GM21423 (cell line): ENCODE results near the gene TMEM131.
"Not testable (repeated sequence)": the region's sequence is repeated elsewhere in the genome, so short reads cannot be mapped to it uniquely, and the experiment has no call there.

Source experiments
- ATAC-seq: cut with Tn5 transposase; IDR thresholded peaks from one replicate; pipeline ENCODE4 v1.9.1; 2021; ENCODE audit warnings: mild to moderate bottlenecking, moderate library complexity; ENCODE audit not compliant: unreplicated experiment

The TMEM131 gene

GRCh38 chr2:97826266-97826847 lies 169.4 kb downstream of the TMEM131 start:
- ATAC-seq = not testable (repeated sequence)

GRCh38 chr2:97824011-97824410 lies 171.7 kb downstream of the TMEM131 start:
- not testable (repeated sequence) for ATAC-seq

GRCh38 chr2:97821862-97822261 lies 173.9 kb downstream of the TMEM131 start:
- ATAC-seq = not testable (repeated sequence)

GRCh38 chr2:97819754-97820153 lies 176.0 kb downstream of the TMEM131 start:
- ATAC-seq = no peak

GRCh38 chr2:97816411-97816810 lies 179.3 kb downstream of the TMEM131 start:
- no peak for ATAC-seq

- no peak for ATAC-seq
These were observed 182.8 kb downstream of the TMEM131 start for GRCh38 chr2:97812931-97813330.

- ATAC-seq = no peak
These were observed 186.9 kb downstream of the TMEM131 start for GRCh38 chr2:97808816-97809215.

GRCh38 chr2:97806738-97807618 lies 188.8 kb downstream of the TMEM131 start:
- peak; percentile 73 for ATAC-seq

GRCh38 chr2:97805776-97806175 lies 190.0 kb downstream of the TMEM131 start:
- no peak for ATAC-seq

GRCh38 chr2:97801028-97801427 lies 194.7 kb downstream of the TMEM131 start:
- no peak for ATAC-seq

- ATAC-seq = no peak
These were observed 197.3 kb downstream of the TMEM131 start for GRCh38 chr2:97798416-97798815.

- ATAC-seq = no peak
These were observed 198.4 kb downstream of the TMEM131 start for GRCh38 chr2:97797355-97797754.

GRCh38 chr2:97796465-97797126 lies 199.2 kb downstream of the TMEM131 start:
- no peak for ATAC-seq

GRCh38 chr2:97792416-97792815 lies 203.3 kb downstream of the TMEM131 start:
- no peak for ATAC-seq

GRCh38 chr2:97788986-97789644 lies 206.6 kb downstream of the TMEM131 start:
- ATAC-seq = no peak

GRCh38 chr2:97785818-97786217 lies 209.9 kb downstream of the TMEM131 start:
- no peak for ATAC-seq

- no peak for ATAC-seq
These were observed 210.8 kb downstream of the TMEM131 start for GRCh38 chr2:97784953-97785352.

- ATAC-seq = no peak
These were observed 213.8 kb downstream of the TMEM131 start for GRCh38 chr2:97781981-97782380.

- no peak for ATAC-seq
These were observed 216.6 kb downstream of the TMEM131 start for GRCh38 chr2:97779141-97779540.

- no peak for ATAC-seq
These were observed 220.7 kb downstream of the TMEM131 start for GRCh38 chr2:97775074-97775473.

GRCh38 chr2:97774425-97774824 lies 221.3 kb downstream of the TMEM131 start:
- ATAC-seq = no peak
